ENCODE data around the gene GCSH. TPM values are rescaled to one million over a fixed set of nuclear protein-coding genes. Genes with fewer than 3 reads are reported as not detected.

The GCSH gene
- polyA plus RNA-seq, 1 of the 3 experiments (the other 2 are of a cell fraction): 20.7 TPM

DNA sequence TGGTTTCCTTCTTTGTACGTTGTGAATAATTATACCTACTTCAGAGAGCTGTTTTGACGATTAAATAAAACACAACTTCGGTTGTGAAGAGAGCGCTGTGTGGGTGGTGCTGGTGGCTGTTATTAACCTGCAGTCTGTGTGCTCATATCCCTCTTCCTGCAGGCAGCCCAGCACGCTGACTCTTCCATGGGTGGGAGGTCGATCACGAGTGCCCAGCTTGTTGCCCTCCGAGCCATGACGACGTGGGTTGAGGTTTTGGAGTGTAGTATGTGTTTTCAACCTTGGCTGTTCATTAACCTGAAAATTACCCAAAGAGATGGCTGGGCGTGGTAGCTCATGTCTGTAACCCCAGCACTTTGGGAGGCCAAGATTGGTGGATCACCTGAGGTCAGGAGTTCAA, 11.3 kb upstream of the GCSH start:
- CTCF ChIA-PET: interaction anchor here (1.0 kb wide), 1 partner anchor 98 kb away, joined by 3 read pairs; no protein-coding TSS in a partner anchor
- Histone ChIP-seq H3K27ac (ENCODE audit: low read depth in 2 of 2, low read length in 1 of 2) (no peak overlapping the region), H3K36me3 (replicated peaks in 1 of 2; ENCODE audit: control insufficient read depth in 1 of 2, insufficient read depth in 2 of 2, low read length in 1 of 2) (no peaks in the 10 kb centered on the region), H3K4me2 (no peak overlapping the region), H3F3A (replicated peaks; ENCODE audit: insufficient read depth) (no peaks in the 10 kb centered on the region), H3K9me3 (no peaks in the 10 kb centered on the region), H3K4me1 (ENCODE audit: control insufficient read depth in 1 of 2, insufficient read depth in 2 of 2, low read depth in 1 of 2, low read length in 1 of 2) (no peaks in the 10 kb centered on the region), H2AFZ (ENCODE audit: low read depth) (no peak overlapping the region), H3K9me2 (no peaks in the 10 kb centered on the region), H3K79me2 (ENCODE audit: insufficient read depth) (no peaks in the 10 kb centered on the region), H4K20me1 (ENCODE audit: insufficient read depth) (no peaks in the 10 kb centered on the region), H3K4me3 (ENCODE audit: low read depth in 2 of 2, low read length in 1 of 2) (no peak overlapping the region), H3K27me3 (ENCODE audit: insufficient read depth) (no peaks in the 10 kb centered on the region), H3K9ac (no peak overlapping the region)
- DNase-seq: no peak
- 72% methylated on average over 11 of the region's 11 CpGs for WGBS (ENCODE audit: low lambda C conversion rate)
- TF ChIP-seq, protein P1, sequence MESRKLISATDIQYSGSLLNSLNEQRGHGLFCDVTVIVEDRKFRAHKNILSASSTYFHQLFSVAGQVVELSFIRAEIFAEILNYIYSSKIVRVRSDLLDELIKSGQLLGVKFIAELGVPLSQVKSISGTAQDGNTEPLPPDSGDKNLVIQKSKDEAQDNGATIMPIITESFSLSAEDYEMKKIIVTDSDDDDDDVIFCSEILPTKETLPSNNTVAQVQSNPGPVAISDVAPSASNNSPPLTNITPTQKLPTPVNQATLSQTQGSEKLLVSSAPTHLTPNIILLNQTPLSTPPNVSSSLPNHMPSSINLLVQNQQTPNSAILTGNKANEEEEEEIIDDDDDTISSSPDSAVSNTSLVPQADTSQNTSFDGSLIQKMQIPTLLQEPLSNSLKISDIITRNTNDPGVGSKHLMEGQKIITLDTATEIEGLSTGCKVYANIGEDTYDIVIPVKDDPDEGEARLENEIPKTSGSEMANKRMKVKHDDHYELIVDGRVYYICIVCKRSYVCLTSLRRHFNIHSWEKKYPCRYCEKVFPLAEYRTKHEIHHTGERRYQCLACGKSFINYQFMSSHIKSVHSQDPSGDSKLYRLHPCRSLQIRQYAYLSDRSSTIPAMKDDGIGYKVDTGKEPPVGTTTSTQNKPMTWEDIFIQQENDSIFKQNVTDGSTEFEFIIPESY (IDR thresholded peaks at IDR 0.05; ENCODE audit: borderline replicate concordance, low read depth): no peak
- no peak for TF ChIP-seq CHD2 (IDR thresholded peaks at IDR 0.05; ENCODE audit: low read length, partially characterized antibody)
- TF ChIP-seq TCF12 (IDR thresholded peaks at IDR 0.05): no peak
- no peak for TF ChIP-seq YY1 (IDR thresholded peaks at IDR 0.05; ENCODE audit: low read depth)
- no peak for TF ChIP-seq RXRA (IDR thresholded peaks at IDR 0.05; ENCODE audit: borderline replicate concordance, low read depth)
- TF ChIP-seq, protein P2, sequence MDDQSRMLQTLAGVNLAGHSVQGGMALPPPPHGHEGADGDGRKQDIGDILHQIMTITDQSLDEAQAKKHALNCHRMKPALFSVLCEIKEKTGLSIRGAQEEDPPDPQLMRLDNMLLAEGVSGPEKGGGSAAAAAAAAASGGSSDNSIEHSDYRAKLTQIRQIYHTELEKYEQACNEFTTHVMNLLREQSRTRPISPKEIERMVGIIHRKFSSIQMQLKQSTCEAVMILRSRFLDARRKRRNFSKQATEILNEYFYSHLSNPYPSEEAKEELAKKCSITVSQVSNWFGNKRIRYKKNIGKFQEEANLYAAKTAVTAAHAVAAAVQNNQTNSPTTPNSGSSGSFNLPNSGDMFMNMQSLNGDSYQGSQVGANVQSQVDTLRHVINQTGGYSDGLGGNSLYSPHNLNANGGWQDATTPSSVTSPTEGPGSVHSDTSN (IDR thresholded peaks at IDR 0.05): no peak
- TF ChIP-seq EZH2phosphoT487 (IDR thresholded peaks at IDR 0.05; ENCODE audit: borderline replicate concordance, low read depth): no peak
- TF ChIP-seq MEF2A (IDR thresholded peaks at IDR 0.05; ENCODE audit: borderline replicate concordance, low read depth): no peak
- TF ChIP-seq SIN3A (IDR thresholded peaks at IDR 0.05; ENCODE audit: borderline replicate concordance, low read depth, low read length): no peak
- TF ChIP-seq, protein P3, sequence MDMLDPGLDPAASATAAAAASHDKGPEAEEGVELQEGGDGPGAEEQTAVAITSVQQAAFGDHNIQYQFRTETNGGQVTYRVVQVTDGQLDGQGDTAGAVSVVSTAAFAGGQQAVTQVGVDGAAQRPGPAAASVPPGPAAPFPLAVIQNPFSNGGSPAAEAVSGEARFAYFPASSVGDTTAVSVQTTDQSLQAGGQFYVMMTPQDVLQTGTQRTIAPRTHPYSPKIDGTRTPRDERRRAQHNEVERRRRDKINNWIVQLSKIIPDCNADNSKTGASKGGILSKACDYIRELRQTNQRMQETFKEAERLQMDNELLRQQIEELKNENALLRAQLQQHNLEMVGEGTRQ (IDR thresholded peaks at IDR 0.05; ENCODE audit: borderline replicate concordance, low read depth, low read length): no peak
- TF ChIP-seq FOXM1 (IDR thresholded peaks at IDR 0.05; ENCODE audit: low read depth): no peak
- TF ChIP-seq POLR2AphosphoS5 (IDR thresholded peaks at IDR 0.05; ENCODE audit: low read depth, low read length): no peak
- no peak for TF ChIP-seq RCOR1 (IDR thresholded peaks at IDR 0.05; ENCODE audit: low read length)
- no peak for TF ChIP-seq NFIC (IDR thresholded peaks at IDR 0.05; ENCODE audit: borderline replicate concordance)
- TF ChIP-seq, protein P4, sequence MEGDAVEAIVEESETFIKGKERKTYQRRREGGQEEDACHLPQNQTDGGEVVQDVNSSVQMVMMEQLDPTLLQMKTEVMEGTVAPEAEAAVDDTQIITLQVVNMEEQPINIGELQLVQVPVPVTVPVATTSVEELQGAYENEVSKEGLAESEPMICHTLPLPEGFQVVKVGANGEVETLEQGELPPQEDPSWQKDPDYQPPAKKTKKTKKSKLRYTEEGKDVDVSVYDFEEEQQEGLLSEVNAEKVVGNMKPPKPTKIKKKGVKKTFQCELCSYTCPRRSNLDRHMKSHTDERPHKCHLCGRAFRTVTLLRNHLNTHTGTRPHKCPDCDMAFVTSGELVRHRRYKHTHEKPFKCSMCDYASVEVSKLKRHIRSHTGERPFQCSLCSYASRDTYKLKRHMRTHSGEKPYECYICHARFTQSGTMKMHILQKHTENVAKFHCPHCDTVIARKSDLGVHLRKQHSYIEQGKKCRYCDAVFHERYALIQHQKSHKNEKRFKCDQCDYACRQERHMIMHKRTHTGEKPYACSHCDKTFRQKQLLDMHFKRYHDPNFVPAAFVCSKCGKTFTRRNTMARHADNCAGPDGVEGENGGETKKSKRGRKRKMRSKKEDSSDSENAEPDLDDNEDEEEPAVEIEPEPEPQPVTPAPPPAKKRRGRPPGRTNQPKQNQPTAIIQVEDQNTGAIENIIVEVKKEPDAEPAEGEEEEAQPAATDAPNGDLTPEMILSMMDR (IDR thresholded peaks at IDR 0.05): no peak
- no peak for TF ChIP-seq JUND (IDR thresholded peaks at IDR 0.05)
- TF ChIP-seq, protein P5, sequence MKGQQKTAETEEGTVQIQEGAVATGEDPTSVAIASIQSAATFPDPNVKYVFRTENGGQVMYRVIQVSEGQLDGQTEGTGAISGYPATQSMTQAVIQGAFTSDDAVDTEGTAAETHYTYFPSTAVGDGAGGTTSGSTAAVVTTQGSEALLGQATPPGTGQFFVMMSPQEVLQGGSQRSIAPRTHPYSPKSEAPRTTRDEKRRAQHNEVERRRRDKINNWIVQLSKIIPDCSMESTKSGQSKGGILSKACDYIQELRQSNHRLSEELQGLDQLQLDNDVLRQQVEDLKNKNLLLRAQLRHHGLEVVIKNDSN (IDR thresholded peaks at IDR 0.05; ENCODE audit: borderline replicate concordance, low read depth): no peak
- TF ChIP-seq TAF1 (IDR thresholded peaks at IDR 0.05; ENCODE audit: borderline replicate concordance, low read depth, low read length): no peak
- POLR2A ChIA-PET: no interaction called here

Data from SK-N-SH (cell line).